Germinal center (tissue), 1 donor: ENCODE results near the gene P2RY1.
"Not testable (repeated sequence)": the region's sequence is repeated elsewhere in the genome, so short reads cannot be mapped to it uniquely, and the experiment has no call there.

Experiments used
- DNase-seq: peaks from one replicate; pipeline ENCODE4 v3.0.0; 2012; ENCODE audit warnings: mixed read lengths, low spot score

P2RY1 gene

DNA sequence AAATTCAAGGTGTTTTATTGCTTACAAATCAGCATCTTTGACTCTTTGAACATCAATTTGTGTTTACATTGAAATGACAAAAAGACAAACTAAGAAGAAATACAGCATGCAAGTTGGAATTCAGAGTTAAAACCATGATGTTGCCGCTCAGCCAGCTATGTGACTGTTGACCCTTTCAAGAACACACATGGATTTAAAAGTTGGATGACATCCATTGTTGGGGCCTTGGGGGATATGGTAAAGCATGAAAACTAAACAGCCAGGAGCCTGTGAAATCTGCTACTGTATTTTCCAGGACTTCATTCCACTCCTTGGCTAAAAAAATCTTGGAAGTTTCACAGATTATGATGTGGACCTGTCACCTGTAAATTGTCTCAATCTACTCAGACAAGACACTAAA, 4.6 kb downstream of the P2RY1 start:
- no peak for DNase-seq

- no peak for DNase-seq
Measured at GRCh38 chr3:152841131-152841530, 6.2 kb downstream of the P2RY1 start.

GRCh38 chr3:152842413-152842812, 7.5 kb downstream of the P2RY1 start:
- no peak for DNase-seq

DNA sequence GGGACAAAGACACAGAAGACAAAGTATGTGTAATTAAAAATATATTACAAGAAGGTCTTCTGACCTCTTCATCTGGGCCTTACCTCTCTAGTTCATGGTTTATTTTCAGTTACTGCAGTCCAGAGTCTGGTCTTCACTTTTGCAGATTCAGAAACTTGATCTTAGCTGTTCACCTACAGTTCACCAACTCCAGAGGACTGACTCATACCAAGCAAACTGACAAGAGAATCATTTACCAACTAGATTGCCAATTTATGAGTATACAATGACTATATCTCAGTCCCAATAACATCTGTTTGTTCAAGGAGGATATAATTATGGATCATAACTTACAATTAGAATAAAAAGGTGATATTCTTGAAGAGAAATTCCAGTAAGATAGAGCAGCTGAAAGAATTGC, 9.0 kb downstream of the P2RY1 start:
- DNase-seq: no peak

DNA sequence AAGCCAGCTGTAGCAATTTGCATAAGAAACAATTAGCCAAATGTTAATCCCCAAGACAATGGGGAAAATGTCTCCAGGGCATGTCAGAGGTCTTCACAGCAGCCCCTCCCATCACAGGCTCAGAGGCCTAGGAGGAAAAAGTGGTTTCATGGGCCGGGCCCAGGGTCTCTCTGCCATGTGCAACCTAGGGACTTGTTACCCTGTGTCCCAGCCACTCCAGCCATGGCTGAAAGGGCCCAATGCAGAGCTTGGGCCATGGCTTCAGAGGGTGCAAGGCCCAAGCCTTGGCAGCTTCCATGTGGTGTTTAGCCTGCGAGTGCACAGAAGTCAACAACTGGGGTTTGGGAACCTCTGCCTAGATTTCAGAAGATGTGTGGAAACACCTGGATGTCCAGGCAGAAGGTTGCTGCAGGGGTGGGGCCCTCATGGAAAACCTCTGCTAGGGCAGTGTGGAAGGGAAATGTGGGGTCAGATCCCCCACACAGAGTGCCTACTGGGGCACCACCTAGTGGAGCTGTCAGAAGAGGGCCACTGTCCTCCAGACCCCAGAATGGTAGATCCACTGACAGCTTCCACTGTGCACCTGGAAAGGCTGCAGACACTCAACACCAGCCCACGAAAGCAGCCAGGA, 11.8 kb downstream of the P2RY1 start:
- DNase-seq: not testable (repeated sequence)

GRCh38 chr3:152847599-152847998, 12.7 kb downstream of the P2RY1 start:
- DNase-seq: not testable (repeated sequence)

DNA sequence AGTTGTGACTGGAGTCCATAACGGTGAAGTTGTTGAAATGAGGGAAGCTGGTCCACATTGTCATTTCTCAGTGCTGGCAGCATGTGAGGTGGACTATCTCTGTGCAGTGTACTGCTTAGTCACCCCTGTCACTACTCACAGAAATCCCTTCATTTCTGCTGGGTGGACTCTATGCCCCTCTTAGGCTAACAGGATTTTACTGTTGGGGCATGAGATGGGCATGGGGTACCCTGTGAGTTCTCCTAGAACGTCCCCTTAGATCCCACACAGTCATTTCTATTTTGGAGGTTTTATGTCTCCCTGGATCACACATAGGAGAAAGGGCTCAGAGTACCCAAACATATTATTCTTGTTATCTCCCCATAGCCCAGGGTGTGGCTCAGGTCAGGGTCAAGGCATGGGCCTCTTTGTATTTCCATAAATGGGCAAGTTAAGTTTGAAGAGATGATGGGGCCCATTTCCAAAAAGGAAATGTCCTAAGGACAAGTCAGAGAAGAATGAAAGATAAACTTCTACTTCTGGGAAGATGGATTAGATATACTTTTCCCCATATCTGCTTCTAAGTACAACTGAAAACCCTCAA, 15.2 kb downstream of the P2RY1 start:
- no peak for DNase-seq

GRCh38 chr3:152853196-152853595, 18.3 kb downstream of the P2RY1 start:
- DNase-seq: no peak

GRCh38 chr3:152857082-152857481, 22.2 kb downstream of the P2RY1 start:
- DNase-seq: no peak

- DNase-seq: no peak
Measured at GRCh38 chr3:152858170-152858800, 23.4 kb downstream of the P2RY1 start.

DNA sequence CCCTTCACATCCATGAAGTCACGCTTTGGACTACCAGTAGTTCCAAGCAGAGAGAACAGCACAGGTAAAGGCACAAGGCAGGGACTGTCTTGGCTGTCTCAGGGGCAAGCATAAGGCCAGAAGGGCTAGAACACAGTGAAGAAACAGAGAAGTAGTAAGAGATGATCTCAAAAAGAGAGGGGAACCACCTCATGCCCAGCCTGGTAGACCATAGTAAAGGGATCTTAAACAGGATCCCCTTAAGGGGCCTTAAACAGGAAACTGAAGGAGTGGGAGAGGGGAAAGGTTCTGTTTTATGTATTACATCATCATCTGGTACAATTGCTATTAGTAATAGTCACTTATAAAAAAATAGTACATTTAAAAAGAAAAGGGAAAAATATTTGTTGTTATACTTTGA, 25.8 kb downstream of the P2RY1 start:
- no peak for DNase-seq

GRCh38 chr3:152865668-152866245, 30.8 kb downstream of the P2RY1 start:
- no peak for DNase-seq

- DNase-seq: no peak
Measured at GRCh38 chr3:152870027-152870426, 35.1 kb downstream of the P2RY1 start.

DNA sequence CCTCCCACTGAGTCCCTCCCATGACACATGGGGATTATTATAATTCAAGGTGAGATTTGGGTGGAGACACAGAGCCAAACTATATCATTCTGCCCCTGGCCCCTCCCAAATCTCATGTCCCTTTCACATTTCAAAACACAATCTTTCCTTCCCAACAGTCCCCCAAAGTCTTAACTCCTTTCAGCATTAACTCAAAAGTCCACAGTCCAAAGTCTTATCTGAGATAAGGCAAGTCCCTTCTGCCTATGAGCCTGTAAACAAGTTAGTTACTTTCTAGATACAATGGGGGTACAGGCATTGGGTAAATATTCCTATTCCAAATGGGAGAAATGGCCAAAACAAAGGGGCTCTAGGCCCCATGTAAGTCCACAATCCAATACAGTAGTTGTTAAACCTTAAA, 38.4 kb downstream of the P2RY1 start:
- not testable (repeated sequence) for DNase-seq

- DNase-seq: no peak
Measured at GRCh38 chr3:152874896-152875749, 40.2 kb downstream of the P2RY1 start.

GRCh38 chr3:152879130-152879789, 44.3 kb downstream of the P2RY1 start:
- DNase-seq: no peak

- DNase-seq: no peak
Measured at GRCh38 chr3:152879790-152880174, 44.9 kb downstream of the P2RY1 start.

GRCh38 chr3:152885076-152885475, 50.1 kb downstream of the P2RY1 start:
- no peak for DNase-seq
